Renal pelvis (tissue), 4 donors: ENCODE measurements around the gene EML6. TPM values are rescaled to one million over a fixed set of nuclear protein-coding genes. Genes with fewer than 3 reads are reported as not detected.
A peak's percentile ranks its signal among the peaks of the same experiment; 100 is the strongest.

Experiments used
- DNase-seq: peaks from one replicate; pipeline ENCODE4 v3.0.0-alpha.2; 2013
- polyA plus RNA-seq, 3 donors: library from polyadenylated mRNA; unstranded; fragments of 120-200 nt; gene quantifications; one replicate each; pipeline ENCODE4 v1.2.1, GENCODE V29; 2013; ENCODE audit not compliant: insufficient read length in 3 of 3

The EML6 gene
- polyA plus RNA-seq, 3 donors: 11.8 to 21.9 (median 18.5) TPM

- no peak for DNase-seq
Measured at GRCh38 chr2:54752439-54752838, 29.0 kb downstream of the EML6 start.

- DNase-seq: no peak
Measured at GRCh38 chr2:54755641-54756326, 32.3 kb downstream of the EML6 start.

GRCh38 chr2:54757500-54757899 lies 34.0 kb downstream of the EML6 start:
- DNase-seq: no peak

- DNase-seq: no peak
Measured at GRCh38 chr2:54758951-54759350, 35.5 kb downstream of the EML6 start.

- no peak for DNase-seq
Measured at GRCh38 chr2:54760310-54760709, 36.8 kb downstream of the EML6 start.

- no peak for DNase-seq
Measured at GRCh38 chr2:54763636-54764291, 40.3 kb downstream of the EML6 start.

- no peak for DNase-seq
Measured at GRCh38 chr2:54767921-54768320, 44.5 kb downstream of the EML6 start.

GRCh38 chr2:54768772-54769428 lies 45.4 kb downstream of the EML6 start:
- DNase-seq: no peak

GRCh38 chr2:54770211-54770610 lies 46.7 kb downstream of the EML6 start:
- DNase-seq: no peak

GRCh38 chr2:54770676-54771075 lies 47.2 kb downstream of the EML6 start:
- no peak for DNase-seq

- DNase-seq: no peak
Measured at GRCh38 chr2:54771166-54771885, 47.9 kb downstream of the EML6 start.

GRCh38 chr2:54772110-54772509 lies 48.6 kb downstream of the EML6 start:
- DNase-seq: no peak

GRCh38 chr2:54772531-54772930 lies 49.1 kb downstream of the EML6 start:
- no peak for DNase-seq

GRCh38 chr2:54773233-54773632 lies 49.8 kb downstream of the EML6 start:
- DNase-seq: no peak

GRCh38 chr2:54773838-54774237 lies 50.4 kb downstream of the EML6 start:
- no peak for DNase-seq

- DNase-seq: no peak
Measured at GRCh38 chr2:54775710-54776109, 52.2 kb downstream of the EML6 start.

GRCh38 chr2:54776494-54776893 lies 53.0 kb downstream of the EML6 start:
- DNase-seq: no peak

- DNase-seq: no peak
Measured at GRCh38 chr2:54783349-54783748, 59.9 kb downstream of the EML6 start.

GRCh38 chr2:54787270-54787669 lies 63.8 kb downstream of the EML6 start:
- no peak for DNase-seq

GRCh38 chr2:54787755-54788366 lies 64.4 kb downstream of the EML6 start:
- no peak for DNase-seq

GRCh38 chr2:54789878-54790277 lies 66.4 kb downstream of the EML6 start:
- no peak for DNase-seq

GRCh38 chr2:54791831-54792230 lies 68.4 kb downstream of the EML6 start:
- DNase-seq: peak; percentile 30
